ENCODE data around the gene CDH4.

GRCh38 chr20:61356196-61356595 lies 104.1 kb downstream of the CDH4 start:
- TF ChIP-seq POLR2A (IDR thresholded peaks at IDR 0.05), result no peak
- no peak for TF ChIP-seq CTCF (IDR thresholded peaks at IDR 0.05)
